ELR (cell line): Measurements from ENCODE around the gene NHERF2.
A peak's percentile ranks its signal among the peaks of the same experiment; 100 is the strongest.

ENCODE experiments used
- DNase-seq: peaks from one replicate; pipeline ENCODE4 v3.0.0-alpha.2; 2015; ENCODE audit warnings: low read depth

NHERF2 gene

GRCh38 chr16:2040787-2041522, 14.3 kb downstream of the NHERF2 start:
- peak; percentile 80 for DNase-seq

GRCh38 chr16:2042171-2042985, 15.7 kb downstream of the NHERF2 start:
- no peak for DNase-seq

- no peak for DNase-seq
Measured at GRCh38 chr16:2042986-2043666, 16.4 kb downstream of the NHERF2 start.

- DNase-seq, result no peak
Measured at GRCh38 chr16:2043667-2044451, 17.2 kb downstream of the NHERF2 start.

GRCh38 chr16:2044541-2044940, 17.8 kb downstream of the NHERF2 start:
- DNase-seq, result no peak

GRCh38 chr16:2045965-2046892, 19.5 kb downstream of the NHERF2 start:
- no peak for DNase-seq

- DNase-seq, result no peak
Measured at GRCh38 chr16:2046893-2047329, 20.2 kb downstream of the NHERF2 start.

- peak; percentile 96 for DNase-seq
Measured at GRCh38 chr16:2047330-2048115, 20.8 kb downstream of the NHERF2 start, which contains the start of the genes NTHL1 and TSC2. TSS of gene NTHL1 (minus strand) at chr16:2047834. CDS start at chr16:2047823, 11 bp downstream. TSS of gene TSC2 (plus strand) at chr16:2047985. CDS start at chr16:2048616, 631 bp downstream.

- peak; percentile 29 for DNase-seq
Measured at GRCh38 chr16:2048116-2048543, 21.4 kb downstream of the NHERF2 start.

- no peak for DNase-seq
Measured at GRCh38 chr16:2053211-2053610, 26.5 kb downstream of the NHERF2 start.

- no peak for DNase-seq
Measured at GRCh38 chr16:2053897-2054296, 27.2 kb downstream of the NHERF2 start.

- DNase-seq, result no peak
Measured at GRCh38 chr16:2054543-2055245, 28.0 kb downstream of the NHERF2 start.

GRCh38 chr16:2056077-2056476, 29.4 kb downstream of the NHERF2 start:
- DNase-seq, result peak; percentile 25

GRCh38 chr16:2056681-2057407, 30.1 kb downstream of the NHERF2 start:
- peak; percentile 25 for DNase-seq

GRCh38 chr16:2057438-2057837, 30.7 kb downstream of the NHERF2 start:
- no peak for DNase-seq

- no peak for DNase-seq
Measured at GRCh38 chr16:2058420-2058819, 31.7 kb downstream of the NHERF2 start.

- no peak for DNase-seq
Measured at GRCh38 chr16:2058872-2059271, 32.2 kb downstream of the NHERF2 start.

GRCh38 chr16:2060346-2060745, 33.6 kb downstream of the NHERF2 start:
- no peak for DNase-seq
